Uterine smooth muscle cell (primary cell): ENCODE results near the gene IGDCC3. TPM values are rescaled to one million over a fixed set of nuclear protein-coding genes. Genes with fewer than 3 reads are reported as not detected.

Experiments used
- total RNA-seq: library from RNA; depleted of rRNA; stranded (reverse); fragments of >200 nt; gene quantifications from 2 replicates; pipeline ENCODE4 v1.2.3, GENCODE V29; 2014

Gene IGDCC3
- under 0.01 TPM in 1 of 2 replicates, not detected in the other for total RNA-seq

DNA sequence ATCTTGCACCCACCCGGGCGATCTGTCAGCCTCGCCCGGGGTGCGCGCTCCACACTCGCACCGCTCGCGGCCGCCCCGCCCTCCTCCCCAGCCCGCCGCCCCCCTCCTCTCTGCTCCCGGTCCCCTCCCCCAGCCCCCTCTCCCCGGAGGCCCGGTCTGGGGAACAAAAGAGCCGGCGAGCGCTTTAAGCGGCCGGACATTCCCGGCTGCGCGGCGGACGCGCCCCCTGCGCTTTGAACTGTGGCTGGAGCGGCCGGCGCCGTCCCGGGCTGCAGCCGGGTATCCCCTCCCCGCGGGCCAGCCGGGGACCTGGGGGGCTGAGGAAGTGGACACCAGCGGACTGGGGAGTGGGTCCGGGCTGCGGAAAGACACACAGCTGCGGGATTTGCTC is at the start of gene IGDCC3:
IGDCC3 (minus strand) TSS at position 27 of the 391 bp plus-strand sequence. CDS start 214 bp downstream, outside the sequence.

GRCh38 chr15:65304381-65305149 is 73.2 kb downstream of the IGDCC3 start, which contains the start of gene RNU5B-1:
Gene RNU5B-1, plus strand, starts transcription at chr15:65304677.

DNA sequence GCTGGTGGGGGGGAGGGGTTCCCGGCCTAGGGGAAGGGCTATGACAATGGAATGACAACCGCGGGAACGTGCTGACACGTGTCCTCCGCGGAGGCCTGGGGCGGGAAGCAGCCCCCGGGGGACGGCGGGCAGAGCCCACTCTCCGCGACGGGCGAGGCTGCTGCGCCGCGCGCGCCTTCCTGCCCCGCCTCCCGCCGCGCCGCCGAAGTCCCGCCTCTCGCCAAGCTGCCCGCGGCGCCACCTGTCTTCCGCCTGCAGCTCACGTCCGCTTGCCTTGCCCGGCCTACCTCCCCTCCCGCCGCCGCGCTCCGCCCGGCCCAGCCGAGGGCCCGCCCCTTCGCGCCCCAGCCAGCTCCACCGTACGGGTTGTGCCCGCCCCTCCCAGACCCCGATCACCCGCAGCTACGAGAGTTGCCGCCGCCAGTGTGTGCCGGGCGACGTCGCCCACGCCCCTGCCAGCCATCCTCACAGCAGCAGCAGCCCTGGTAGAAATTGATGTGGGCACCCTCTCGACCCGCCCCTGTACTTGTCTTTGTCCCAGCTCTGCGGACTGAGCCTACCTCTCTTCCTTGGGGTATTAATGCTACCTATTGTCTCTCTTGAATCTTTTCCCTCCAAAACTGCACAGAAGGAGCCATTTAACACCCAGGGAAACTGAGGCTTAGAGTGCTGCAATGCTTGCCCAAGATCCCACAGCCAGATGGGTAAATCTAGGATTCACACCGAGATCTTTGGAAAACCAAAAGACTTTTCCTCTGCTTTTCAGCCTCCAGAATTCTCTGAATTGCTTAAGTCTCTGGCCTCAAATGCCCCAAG is 90.9 kb downstream of the IGDCC3 start, which contains the start of gene PARP16:
PARP16 (minus strand) TSS at position 180 of the 816 bp plus-strand sequence. CDS start 457 bp downstream, outside the sequence.

Other genes starting within 250 kb of the IGDCC3 start
- 22.7 and 24.9 TPM in 2 replicates for gene PDCD7, start 244.2 kb downstream of the IGDCC3 start, total RNA-seq
- gene CLPX, start 192.7 kb downstream of the IGDCC3 start, total RNA-seq = 45.1 and 53.0 TPM in 2 replicates
- gene CILP, start 166.5 kb downstream of the IGDCC3 start, total RNA-seq = under 0.01 and 0.12 TPM in 2 replicates
- 1.5 and 1.7 TPM in 2 replicates for gene PARP16, start 91.1 kb downstream of the IGDCC3 start, total RNA-seq
- gene RNU5A-1, start 82.0 kb downstream of the IGDCC3 start, total RNA-seq = under 0.01 TPM in 1 of 2 replicates, not detected in the other
- gene RNU5B-1, start 73.3 kb downstream of the IGDCC3 start, total RNA-seq = not detected in 2 replicates
- 2.5 and 4.3 TPM in 2 replicates for gene IGDCC4, start 44.9 kb upstream of the IGDCC3 start, total RNA-seq
- 44.0 and 44.2 TPM in 2 replicates for gene DPP8, start 139.7 kb upstream of the IGDCC3 start, total RNA-seq
- gene HACD3, start 152.5 kb upstream of the IGDCC3 start, total RNA-seq = 80.5 and 105 TPM in 2 replicates
- 35.0 and 38.6 TPM in 2 replicates for gene INTS14, start 233.1 kb upstream of the IGDCC3 start, total RNA-seq
- 3.7 TPM in 2 replicates for gene SLC24A1, start 243.9 kb upstream of the IGDCC3 start, total RNA-seq